DMS 273 (cell line): ENCODE measurements around the gene MIER1.
"Not testable (repeated sequence)": the region's sequence is repeated elsewhere in the genome, so short reads cannot be mapped to it uniquely, and the experiment has no call there.

Experiments
- DNase-seq: peaks from one replicate; lab custom pipeline; 2025; ENCODE audit not compliant: unreplicated experiment; lab: John Stamatoyannopoulos, UW

Gene MIER1

GRCh38 chr1:66924756-66925557 lies at the start of gene MIER1, which contains the start of gene DNAI4:
Gene MIER1, plus strand, starts transcription at chr1:66924990. Its CDS starts 39 bp downstream, at chr1:66925029.
Gene DNAI4, minus strand, starts transcription at chr1:66924856. Its CDS starts 25 bp downstream, at chr1:66924831.
- DNase-seq: peak; percentile 99

GRCh38 chr1:66876664-66877063 lies 48.1 kb upstream of the MIER1 start:
- no peak for DNase-seq

- DNase-seq: no peak
Measured at GRCh38 chr1:66889030-66889429, 35.8 kb upstream of the MIER1 start.

- DNase-seq: no peak
Measured at GRCh38 chr1:66890621-66891020, 34.2 kb upstream of the MIER1 start.

DNA sequence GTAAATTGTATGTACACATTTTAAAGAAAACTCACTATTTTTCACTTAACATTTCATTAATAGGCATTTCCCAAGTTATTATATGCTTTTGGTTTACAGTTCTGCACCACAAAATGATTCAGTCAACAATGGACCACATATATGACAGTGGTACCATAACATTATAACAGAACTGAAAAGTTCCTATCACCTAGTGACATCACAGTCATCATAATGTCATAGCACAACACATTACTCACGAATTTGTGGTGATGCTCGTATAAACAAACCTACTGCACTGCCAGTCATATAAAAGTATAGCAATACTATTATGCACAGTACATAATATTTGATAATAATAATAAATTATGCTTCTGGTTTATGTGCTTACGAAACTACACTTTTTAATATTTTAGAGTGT lies 31.1 kb upstream of the MIER1 start:
- no peak for DNase-seq

GRCh38 chr1:66915203-66915602 lies 9.6 kb upstream of the MIER1 start:
- DNase-seq: not testable (repeated sequence)

GRCh38 chr1:66916320-66916719 lies 8.5 kb upstream of the MIER1 start:
- no peak for DNase-seq

- no peak for DNase-seq
Measured at GRCh38 chr1:66917476-66917875, 7.3 kb upstream of the MIER1 start.

DNA sequence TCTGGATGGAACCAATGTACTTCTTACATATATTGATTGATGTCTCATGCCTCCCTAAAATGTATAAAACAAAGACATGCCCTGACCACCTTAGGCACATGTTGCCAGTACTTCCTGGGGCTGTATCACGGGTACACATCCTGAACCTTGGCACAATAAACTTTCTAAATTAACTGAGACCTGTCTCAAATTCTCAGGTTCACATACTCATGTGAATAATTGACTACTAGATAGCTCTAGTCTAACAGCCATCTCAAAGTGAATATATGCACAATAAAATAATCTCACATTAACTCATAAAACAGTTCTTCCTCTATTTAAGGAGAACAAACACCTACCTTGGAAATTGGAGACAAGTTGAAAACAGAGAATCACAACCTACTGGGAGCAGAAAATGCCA lies 5.7 kb upstream of the MIER1 start:
- DNase-seq: no peak

GRCh38 chr1:66919828-66920227 lies 5.0 kb upstream of the MIER1 start:
- DNase-seq: no peak

- no peak for DNase-seq
Measured at GRCh38 chr1:66920543-66920942, 4.2 kb upstream of the MIER1 start.

- no peak for DNase-seq
Measured at GRCh38 chr1:66925558-66925910, 744 bp downstream of the MIER1 start.

DNA sequence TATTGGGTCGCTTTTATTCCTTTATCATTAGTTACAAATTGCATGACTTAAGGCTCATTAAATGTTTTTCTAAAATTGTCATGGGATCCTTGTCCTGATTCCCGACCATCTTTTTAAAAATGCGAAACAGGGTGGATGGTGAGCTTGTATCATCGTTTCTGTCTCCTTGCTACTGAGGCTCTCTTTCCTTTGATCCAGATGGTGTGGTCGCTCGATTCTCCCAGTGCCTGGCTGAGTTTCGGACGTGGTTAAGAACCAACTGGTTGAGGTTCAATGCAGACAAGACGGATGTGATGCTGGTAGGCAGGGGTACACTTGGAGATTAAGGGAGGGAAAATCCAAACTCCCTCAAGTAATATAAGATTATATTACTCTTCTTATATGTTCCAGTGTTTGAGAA lies 1.2 kb downstream of the MIER1 start:
- peak; percentile 63 for DNase-seq

DNA sequence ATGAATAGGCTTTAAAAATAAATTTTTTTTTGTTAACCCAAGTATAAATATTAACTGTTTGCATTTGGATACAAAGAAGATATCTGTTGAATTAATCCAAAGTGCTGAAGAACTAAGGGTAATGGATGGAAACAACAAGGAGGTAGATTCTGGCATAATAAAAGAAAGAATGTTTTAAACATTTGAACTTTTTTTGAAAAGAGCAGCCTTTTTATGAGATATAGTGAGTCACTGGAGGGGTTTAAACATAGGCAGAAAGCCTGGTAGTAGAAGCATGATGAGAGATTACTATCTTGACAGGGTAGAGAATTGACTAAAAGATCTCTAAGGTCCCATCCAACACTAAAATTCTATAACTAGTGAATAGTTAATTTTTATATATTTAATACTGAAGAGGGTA lies 2.7 kb downstream of the MIER1 start:
- no peak for DNase-seq

- no peak for DNase-seq
Measured at GRCh38 chr1:66929146-66929688, 4.4 kb downstream of the MIER1 start.

- DNase-seq: no peak
Measured at GRCh38 chr1:66929691-66929998, 4.9 kb downstream of the MIER1 start.

GRCh38 chr1:66929999-66930822 lies 5.4 kb downstream of the MIER1 start:
- DNase-seq: peak; percentile 99

GRCh38 chr1:66930823-66931174 lies 6.0 kb downstream of the MIER1 start:
- peak; percentile 71 for DNase-seq

- DNase-seq: peak; percentile 17
Measured at GRCh38 chr1:66931590-66931989, 6.8 kb downstream of the MIER1 start.

GRCh38 chr1:66932291-66932690 lies 7.5 kb downstream of the MIER1 start:
- DNase-seq: no peak

- DNase-seq: no peak
Measured at GRCh38 chr1:66933887-66934700, 9.3 kb downstream of the MIER1 start.
